NK-92 (cell line): Measurements from ENCODE around the gene LIAS.
"Not testable (repeated sequence)": the region's sequence is repeated elsewhere in the genome, so short reads cannot be mapped to it uniquely, and the experiment has no call there.

ENCODE experiments used
- DNase-seq: peaks from one replicate; lab custom pipeline; 2025; ENCODE audit not compliant: unreplicated experiment; lab: John Stamatoyannopoulos, UW

The LIAS gene

GRCh38 chr4:39452860-39453587 is 5.8 kb upstream of the LIAS start:
- no peak for DNase-seq

- DNase-seq = no peak
Observed at GRCh38 chr4:39453738-39454137, 5.1 kb upstream of the LIAS start.

DNA sequence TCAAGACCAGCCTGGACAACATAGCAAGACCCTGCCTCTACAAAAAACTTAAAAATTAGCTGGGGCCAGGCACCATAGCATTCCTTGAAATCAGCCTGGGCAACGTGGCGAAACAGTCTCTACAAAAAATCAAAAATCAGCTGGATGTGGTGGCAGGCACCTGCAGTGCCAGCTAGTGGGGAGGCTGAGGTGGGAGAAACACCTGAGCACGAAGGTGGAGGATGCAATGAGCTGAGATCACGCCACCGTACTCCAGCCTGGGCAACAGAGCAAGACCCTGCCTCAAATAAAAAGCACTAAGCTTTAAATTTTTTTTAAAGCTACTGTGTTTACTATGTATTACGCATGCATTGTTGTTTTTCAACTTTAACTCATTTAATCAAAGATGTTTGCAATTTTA is 3.4 kb upstream of the LIAS start:
- no peak for DNase-seq

DNA sequence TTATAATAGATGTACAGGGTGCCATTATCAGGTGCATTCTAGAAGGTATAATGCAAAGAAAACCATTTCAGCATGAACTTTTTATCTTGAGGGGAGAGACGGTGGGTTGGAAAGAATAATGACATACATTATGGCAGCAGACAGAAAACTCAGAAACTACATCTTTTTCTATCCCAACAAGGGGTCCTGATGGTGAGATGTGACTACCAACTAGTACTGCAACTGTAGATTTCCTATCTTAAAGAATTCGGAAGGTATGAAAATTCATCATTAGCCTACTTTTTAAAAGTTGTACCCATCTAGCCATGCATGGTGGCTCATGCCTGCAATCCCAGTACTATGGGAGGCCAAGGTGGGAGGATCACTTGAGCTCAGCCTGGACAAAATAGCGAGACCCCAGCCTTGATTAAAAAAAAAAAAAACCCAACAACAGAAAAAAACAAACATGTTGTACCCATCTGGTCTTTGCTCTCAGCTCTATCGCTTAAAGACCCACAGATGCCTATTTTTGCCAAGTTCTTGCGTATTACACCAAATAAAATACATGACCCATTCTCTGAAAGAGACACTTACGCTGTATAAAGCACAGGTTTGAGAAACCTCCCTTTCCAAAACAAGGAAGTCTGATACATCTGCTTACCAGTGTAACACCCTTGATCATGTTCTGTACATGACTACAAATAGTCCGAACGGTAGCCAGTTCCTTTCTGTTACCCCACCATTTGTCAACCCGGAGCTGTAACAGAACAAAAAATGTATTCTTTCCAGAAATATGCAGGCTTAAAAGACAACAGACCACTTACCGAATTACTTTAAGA is 1.7 kb upstream of the LIAS start:
- no peak for DNase-seq

GRCh38 chr4:39458161-39458504 is 723 bp upstream of the LIAS start:
- not testable (repeated sequence) for DNase-seq

- no peak for DNase-seq
Observed at GRCh38 chr4:39464886-39465501, 6.1 kb downstream of the LIAS start.

DNA sequence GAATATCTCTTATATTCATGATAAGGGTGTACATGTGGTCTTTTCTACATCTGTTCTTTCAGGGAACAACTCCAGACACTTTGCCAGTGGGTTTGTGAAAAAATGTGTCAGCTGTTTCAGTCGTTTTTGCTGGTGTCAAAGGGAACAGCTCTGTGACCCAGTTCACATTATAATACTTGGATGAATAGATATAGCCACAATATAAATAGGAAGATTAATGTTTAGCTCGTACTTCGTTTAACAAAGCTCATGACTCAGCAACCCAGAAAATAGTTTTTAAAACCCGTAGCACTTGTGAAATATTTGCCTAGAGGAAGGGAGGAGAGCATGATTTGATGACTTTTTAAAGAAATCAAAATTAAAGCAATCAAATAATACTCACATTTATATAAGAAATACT is 7.9 kb downstream of the LIAS start:
- no peak for DNase-seq

GRCh38 chr4:39467464-39467863 is 8.6 kb downstream of the LIAS start:
- DNase-seq = no peak

DNA sequence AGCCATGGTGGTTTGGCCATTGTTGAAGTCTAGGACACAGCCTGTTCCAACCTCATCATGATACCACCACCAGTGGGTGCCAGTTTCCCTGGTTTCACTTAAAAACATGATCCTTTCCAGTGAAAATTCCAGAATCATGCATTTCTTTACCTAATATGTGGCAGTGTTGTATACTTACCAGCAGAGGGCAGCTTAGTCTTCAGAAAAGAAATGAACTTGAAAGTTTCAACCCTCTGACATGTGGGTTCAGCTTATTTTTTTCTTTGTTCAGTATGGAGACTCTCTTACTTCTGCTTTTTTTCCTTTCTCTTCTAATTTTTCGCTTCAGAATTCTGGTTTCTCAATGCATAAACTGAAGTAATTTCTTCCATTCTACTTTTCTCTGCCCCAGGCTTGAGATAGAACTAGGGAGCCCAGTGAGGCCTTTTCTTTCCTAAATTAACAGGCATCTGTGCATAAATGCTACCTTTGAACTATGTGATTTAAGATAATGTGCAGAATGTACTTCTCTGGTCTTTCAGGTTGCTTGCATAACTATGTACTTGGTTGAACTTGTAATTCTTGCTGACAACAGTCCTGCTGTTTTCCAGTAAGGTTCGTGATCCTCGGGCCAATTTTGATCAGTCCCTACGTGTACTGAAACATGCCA is 10.7 kb downstream of the LIAS start:
- DNase-seq = no peak

DNA sequence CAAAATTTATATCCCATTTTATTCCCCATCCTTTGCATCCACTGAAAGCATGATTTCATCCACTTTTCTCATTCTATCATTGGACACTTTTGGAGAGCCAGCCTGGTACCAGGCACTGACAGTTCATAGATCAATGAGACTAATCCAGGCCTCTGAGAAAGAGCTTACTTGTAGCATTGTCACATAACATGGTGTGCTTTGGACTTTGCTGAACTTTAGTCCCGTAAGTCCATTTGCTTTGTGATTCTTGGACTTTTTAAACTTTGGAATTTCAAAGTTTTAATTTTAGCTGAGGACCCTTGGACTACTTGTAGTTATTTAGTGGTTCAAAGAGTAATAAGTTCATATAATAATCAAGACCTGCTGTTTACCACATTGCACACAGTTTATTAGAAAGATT is 11.5 kb downstream of the LIAS start:
- DNase-seq = no peak

- DNase-seq = no peak
Observed at GRCh38 chr4:39472396-39472795, 13.5 kb downstream of the LIAS start.

GRCh38 chr4:39476187-39476895 is 17.5 kb downstream of the LIAS start:
- DNase-seq = no peak

DNA sequence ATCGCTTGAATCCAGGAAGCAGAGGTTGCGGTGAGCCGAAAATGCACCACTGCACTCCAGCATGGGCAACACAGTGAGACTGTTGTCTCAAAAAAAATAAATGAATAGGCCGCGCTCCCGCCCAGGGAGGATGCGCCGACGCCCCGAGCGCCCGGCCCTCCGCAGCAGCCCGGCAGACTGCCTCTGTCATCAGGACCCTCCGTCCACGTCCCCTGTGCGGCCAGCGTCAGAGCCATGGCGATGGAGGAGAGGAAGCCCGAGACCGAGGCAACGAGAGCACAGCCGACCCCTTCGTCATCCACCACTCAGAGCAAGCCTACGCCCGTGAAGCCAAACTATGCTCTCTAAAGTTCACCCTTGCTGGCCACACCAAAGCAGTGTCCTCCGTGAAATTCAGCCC is 21.4 kb downstream of the LIAS start:
- DNase-seq = no peak

GRCh38 chr4:39480902-39481695 is 22.2 kb downstream of the LIAS start:
- DNase-seq = no peak

DNA sequence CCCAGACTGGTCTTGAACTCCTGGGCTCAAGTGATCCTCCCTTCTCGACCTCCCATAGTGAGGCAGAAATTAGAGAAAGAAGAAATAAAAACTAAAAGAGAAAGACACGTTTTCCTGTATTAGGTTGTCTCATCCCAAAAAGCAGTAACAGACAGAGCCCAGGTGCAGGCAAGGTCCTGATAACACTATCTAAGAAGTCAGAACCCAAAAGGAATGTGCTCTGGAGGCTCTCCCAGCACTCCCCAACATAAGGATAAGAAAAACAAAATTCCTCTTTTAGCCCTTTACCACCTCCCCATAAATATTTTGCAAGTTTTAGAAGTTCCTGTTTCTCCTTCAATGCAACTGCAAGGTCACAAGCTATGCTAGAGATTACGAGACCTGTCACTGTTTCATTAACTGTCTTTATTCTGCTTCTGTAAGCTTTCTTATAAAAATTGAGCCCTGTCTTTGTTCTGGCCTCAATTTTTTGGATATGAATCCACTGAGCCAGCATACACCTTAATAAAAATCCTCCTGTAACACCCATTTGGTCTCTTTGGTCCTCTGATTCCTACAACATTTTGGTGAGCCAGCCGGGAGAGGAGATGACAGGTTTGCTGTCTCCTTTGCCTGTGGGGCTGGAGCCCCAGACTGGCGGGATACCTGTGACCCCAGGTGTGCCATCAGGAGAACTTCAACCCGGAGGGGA is 25.9 kb downstream of the LIAS start:
- no peak for DNase-seq

DNA sequence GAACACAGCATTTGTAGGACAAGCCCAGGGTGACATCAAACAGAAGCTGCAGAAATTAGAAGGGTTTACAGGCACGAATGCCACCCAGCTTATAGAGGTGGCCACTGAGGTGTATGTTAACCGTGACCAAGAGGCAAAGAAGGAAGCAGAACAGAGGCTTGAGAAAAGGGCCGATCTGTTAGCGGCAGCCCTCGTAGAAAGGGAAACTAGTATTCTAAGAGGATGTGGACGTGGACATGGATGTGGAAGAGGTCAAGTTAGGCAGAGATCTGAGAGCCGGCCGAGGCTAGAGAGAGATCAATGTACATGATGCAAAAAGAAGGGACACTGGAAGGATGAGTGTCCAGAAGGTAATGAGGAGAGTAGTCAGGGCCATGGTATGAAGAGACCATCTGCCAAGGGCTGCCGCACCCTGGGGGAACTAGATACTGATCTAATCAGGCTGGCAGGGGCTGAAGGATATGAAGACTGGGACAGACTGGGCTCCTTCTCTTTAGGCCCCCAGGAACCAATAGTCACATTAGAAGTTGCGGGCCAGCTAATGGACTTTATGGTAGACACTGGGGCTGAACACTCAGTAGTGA is 27.5 kb downstream of the LIAS start:
- no peak for DNase-seq

- no peak for DNase-seq
Observed at GRCh38 chr4:39490322-39490721, 31.5 kb downstream of the LIAS start.

DNA sequence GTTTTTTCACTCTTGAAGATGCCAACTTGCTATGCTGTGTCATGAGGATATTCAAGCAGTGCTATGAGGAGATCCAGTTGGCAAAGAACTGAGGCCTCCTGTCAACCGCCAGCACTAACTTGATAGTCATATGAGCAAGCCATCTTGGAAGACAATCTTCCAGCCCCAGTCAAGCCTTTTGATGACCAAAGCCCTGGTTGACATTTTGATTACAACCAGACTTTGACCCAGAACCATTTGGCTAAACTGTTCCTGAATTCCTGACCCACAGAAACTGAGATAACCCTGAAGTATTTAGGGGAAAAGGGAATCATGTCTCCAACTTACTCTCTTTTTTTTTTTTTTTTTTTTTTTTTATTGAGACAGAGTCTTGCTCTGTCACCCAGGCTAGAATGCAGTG is 35.5 kb downstream of the LIAS start:
- no peak for DNase-seq

DNA sequence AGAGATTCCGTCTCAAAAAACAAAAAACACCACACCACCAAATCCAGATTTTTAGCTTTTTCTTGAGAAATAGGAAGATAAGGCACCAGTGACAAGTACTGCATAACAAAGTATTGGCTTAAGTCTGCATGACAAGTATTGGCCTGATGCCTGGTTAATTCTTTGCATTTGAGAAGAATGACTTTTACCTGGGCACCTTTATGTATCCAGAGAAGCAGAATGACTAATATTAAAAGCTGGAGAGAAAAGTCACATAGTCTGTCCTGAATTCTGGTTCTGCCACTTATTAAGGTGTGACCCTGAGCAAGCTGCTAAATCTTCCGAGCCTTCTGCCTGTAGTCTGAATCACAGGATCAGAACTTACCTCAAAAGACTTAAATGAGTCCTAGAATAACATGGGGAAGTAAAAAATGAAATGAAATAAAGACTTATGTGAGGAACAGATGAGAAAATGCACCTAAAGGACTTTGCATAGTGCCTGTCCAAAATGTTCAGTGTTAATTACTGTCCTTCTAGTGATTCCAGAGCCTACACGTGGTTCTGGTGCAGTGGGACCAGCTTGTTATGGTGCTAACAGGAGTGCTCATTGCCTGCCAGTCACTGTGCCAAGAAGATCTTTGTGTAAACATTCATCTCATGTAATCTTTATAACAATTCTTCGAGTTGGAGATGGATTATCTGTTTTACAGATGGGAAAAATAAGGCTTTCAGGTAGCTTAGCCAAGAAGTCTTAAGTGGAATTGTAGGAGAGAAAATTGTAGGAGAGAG is 36.8 kb downstream of the LIAS start:
- DNase-seq = no peak
